ENCODE measurements around the gene ANTXR2.

DNA sequence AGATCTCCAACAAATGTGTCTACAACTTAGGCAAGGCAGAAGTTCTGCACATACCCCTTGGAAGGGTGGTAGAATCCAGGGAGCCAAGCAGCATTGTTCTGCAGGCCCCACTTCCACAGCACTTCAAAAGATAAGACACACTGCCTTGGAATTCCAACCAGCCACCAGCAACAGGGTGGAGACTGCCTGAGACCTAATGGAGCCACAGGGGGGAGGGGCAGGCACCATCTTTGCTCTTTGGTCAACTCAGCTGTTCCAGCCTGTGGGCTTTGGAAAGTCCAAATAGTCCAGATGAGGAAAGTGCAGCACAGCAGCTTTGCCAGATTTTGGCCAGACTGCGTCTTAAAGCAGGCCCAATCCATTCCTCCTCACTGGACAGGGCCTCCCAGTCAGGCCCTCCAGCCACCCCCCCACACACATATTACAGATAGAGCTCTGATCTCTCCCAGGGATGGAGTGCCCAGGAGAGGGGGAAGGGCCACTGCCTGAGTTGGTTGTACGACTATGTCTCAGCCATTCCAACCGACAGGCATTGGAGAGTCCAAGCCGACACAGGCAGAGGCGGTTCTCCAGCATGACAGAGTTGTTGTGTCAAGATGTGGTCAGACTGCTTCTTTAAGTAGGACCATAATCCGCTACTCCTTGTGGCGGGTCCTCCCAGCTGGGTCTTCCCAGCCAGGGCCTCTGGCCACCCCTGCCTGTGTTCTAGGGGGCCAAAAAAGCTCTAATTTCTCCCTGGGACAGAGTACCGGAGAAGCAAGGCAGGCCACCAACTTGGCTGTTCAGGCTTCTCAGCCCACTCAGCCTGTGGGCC, 42.5 kb upstream of the ANTXR2 start:
- TF ChIP-seq SPI1 (IDR thresholded peaks at IDR 0.05; ENCODE audit: borderline replicate concordance, low read depth), result no peak
- TF ChIP-seq, protein P1, sequence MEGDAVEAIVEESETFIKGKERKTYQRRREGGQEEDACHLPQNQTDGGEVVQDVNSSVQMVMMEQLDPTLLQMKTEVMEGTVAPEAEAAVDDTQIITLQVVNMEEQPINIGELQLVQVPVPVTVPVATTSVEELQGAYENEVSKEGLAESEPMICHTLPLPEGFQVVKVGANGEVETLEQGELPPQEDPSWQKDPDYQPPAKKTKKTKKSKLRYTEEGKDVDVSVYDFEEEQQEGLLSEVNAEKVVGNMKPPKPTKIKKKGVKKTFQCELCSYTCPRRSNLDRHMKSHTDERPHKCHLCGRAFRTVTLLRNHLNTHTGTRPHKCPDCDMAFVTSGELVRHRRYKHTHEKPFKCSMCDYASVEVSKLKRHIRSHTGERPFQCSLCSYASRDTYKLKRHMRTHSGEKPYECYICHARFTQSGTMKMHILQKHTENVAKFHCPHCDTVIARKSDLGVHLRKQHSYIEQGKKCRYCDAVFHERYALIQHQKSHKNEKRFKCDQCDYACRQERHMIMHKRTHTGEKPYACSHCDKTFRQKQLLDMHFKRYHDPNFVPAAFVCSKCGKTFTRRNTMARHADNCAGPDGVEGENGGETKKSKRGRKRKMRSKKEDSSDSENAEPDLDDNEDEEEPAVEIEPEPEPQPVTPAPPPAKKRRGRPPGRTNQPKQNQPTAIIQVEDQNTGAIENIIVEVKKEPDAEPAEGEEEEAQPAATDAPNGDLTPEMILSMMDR (IDR thresholded peaks at IDR 0.05; ENCODE audit: insufficient read depth, low read length), result no peak
- TF ChIP-seq POLR2AphosphoS5 (IDR thresholded peaks at IDR 0.05; ENCODE audit: low read depth), result no peak
- no peak for TF ChIP-seq GABPA (IDR thresholded peaks at IDR 0.05; ENCODE audit: low read depth)
